Endothelial cell of umbilical vein (primary cell): ENCODE measurements around the gene MROH9.

Source experiments
- EZH2 ChIP-seq: IDR thresholded peaks from 2 replicates; pipeline ENCODE4 v1.6.1; 2012; ENCODE audit warnings: borderline replicate concordance, low read depth, mild to moderate bottlenecking, moderate library complexity, low read length, inconsistent platforms; ENCODE audit not compliant: severe bottlenecking
- FOS ChIP-seq: IDR thresholded peaks from 2 replicates; pipeline ENCODE4 v1.6.1; 2011; ENCODE audit warnings: mild to moderate bottlenecking, low read length, moderate library complexity, borderline replicate concordance; ENCODE audit not compliant: insufficient read depth
- MYC ChIP-seq: IDR thresholded peaks from one replicate; pipeline ENCODE4 v1.6.1; 2011; ENCODE audit warnings: mild to moderate bottlenecking, low read depth, low read length
- POLR2A ChIP-seq: IDR thresholded peaks from 2 replicates; pipeline ENCODE4 v1.6.1; 2012; ENCODE audit warnings: low read depth, mild to moderate bottlenecking, control low read depth, low read length
- TF ChIP-seq, protein P1 (sequence below), 2 donors: IDR thresholded peaks; 1 replicate in 1 of 2; 2 replicates in 1 of 2; pipeline ENCODE4 v1.5.1; 2011; ENCODE audit warnings: low read length in 2 of 2, mild to moderate bottlenecking in 2 of 2, moderate library complexity in 2 of 2, control low read depth in 1 of 2, inconsistent platforms in 1 of 2, low read depth in 1 of 2; ENCODE audit not compliant: insufficient read depth in 1 of 2; ENCODE audit errors: extremely low read depth in 1 of 2
- TF ChIP-seq, protein P2 (sequence below): IDR thresholded peaks from 2 replicates; pipeline ENCODE4 v1.6.1; 2011; ENCODE audit not compliant: insufficient read depth, insufficient read length

DNA sequence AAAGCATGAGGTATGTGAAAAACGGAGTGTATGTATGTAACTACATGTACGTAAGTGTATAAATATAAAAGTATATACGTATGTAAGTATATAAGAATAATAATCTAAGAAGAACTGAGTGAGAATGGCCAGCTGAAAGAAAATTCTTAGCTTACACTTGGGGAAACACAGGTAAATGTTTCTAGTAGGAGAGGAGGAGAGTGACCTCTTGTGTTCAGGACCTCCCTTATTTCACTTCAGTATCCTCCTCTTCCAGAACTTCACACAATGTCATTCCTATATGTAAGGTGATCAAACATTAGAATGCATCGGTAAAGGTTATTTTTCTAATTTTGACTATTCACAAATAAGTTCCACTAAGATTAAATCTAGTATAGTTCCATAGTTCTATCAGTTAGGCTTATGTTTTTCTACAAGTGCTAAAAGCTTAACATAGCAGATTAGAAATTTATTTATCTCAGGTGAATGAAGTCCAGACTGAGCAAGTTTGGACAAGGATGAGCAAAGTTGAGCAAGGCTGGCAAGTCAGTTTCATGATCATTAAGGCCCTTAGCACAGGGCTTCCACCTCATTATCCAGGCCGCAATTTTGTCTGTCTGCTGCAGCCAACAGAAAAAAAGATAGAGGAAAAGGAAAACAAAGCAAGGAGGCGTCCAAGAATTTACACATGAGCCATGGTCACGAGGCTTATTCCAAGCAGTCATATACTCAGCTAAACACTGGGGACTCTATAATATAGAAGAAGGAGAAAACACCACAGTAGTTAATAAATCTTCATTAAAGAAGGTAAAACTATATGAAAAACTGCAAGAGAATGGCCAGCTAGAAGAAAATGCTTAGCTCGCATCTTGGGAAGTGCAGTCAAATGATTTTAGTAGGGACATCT, 7.1 kb upstream of the MROH9 start:
- TF ChIP-seq EZH2 (no peak), POLR2A (no peak), FOS (no peak), MYC (no peak)
- TF ChIP-seq, protein P1, sequence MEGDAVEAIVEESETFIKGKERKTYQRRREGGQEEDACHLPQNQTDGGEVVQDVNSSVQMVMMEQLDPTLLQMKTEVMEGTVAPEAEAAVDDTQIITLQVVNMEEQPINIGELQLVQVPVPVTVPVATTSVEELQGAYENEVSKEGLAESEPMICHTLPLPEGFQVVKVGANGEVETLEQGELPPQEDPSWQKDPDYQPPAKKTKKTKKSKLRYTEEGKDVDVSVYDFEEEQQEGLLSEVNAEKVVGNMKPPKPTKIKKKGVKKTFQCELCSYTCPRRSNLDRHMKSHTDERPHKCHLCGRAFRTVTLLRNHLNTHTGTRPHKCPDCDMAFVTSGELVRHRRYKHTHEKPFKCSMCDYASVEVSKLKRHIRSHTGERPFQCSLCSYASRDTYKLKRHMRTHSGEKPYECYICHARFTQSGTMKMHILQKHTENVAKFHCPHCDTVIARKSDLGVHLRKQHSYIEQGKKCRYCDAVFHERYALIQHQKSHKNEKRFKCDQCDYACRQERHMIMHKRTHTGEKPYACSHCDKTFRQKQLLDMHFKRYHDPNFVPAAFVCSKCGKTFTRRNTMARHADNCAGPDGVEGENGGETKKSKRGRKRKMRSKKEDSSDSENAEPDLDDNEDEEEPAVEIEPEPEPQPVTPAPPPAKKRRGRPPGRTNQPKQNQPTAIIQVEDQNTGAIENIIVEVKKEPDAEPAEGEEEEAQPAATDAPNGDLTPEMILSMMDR (IDR thresholded peaks at IDR 0.05; ENCODE audit: extremely low read depth in 1 of 2, insufficient read depth in 1 of 2, low read depth in 1 of 2, low read length in 2 of 2), result no peak
- TF ChIP-seq, protein P2, sequence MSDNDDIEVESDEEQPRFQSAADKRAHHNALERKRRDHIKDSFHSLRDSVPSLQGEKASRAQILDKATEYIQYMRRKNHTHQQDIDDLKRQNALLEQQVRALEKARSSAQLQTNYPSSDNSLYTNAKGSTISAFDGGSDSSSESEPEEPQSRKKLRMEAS, result no peak
